Measurements from ENCODE around the gene HTR2B. TPM values are rescaled to one million over a fixed set of nuclear protein-coding genes. Genes with fewer than 3 reads are reported as not detected.

HTR2B gene
- total and polyA plus RNA-seq, 2 of the 13 experiments (the other 11 are each of a cell fraction or from before 2014, with no cell fraction given), result 0.08 TPM; not detected in 1

GRCh38 chr2:231132129-231132528 lies 7.3 kb upstream of the HTR2B start:
- ChIA-PET CTCF (ENCODE audit: low intra/inter-chr PET ratio, low total read pairs) (no interaction called here), POLR2A (no interaction called here)
- Histone ChIP-seq H3K4me1 (ENCODE audit: insufficient read depth, low read length) (peaks cover 12% of the 10 kb centered on the region), H3K4me2 (ENCODE audit: low read depth, low read length) (no peak overlapping the region), H3K79me2 (ENCODE audit: insufficient read depth, low read length) (no peaks in the 10 kb centered on the region), H4K20me1 (ENCODE audit: insufficient read depth, low read length) (no peaks in the 10 kb centered on the region; the same call in 1 of the 2 replicates), H3K27me3 (ENCODE audit: control insufficient read depth in 1 of 2, insufficient read depth in 2 of 2, low read length in 2 of 2) (no peaks in the 10 kb centered on the region), H3K4me3 (replicated peaks in 1 of 3; ENCODE audit: insufficient read depth in 1 of 3, low read depth in 2 of 3, low read length in 3 of 3) (no peak overlapping the region), H2AFZ (ENCODE audit: low read length) (no peak overlapping the region), H3K27ac (ENCODE audit: extremely low read length, insufficient read depth, low read length) (no peak overlapping the region), H3K9me3 (ENCODE audit: low read length) (no peaks in the 10 kb centered on the region), H3K9ac (ENCODE audit: insufficient read depth, low read depth, low read length) (no peak overlapping the region), H3K36me3 (replicated peaks in 1 of 2; ENCODE audit: control insufficient read depth in 1 of 2, insufficient read depth in 2 of 2, low read length in 2 of 2) (peaks cover 0 to 2% of the 10 kb centered on the region in 2 experiments; a peak in 1 of 5 replicates)
- 94% methylated on average over 1 of the region's 1 CpG for WGBS (ENCODE audit: low lambda C conversion rate)
- no peak for DNase-seq (ENCODE audit: low spot score)
- no peak for ATAC-seq
- no TSS peak for BruUV-seq (replicated peaks)
- intact Hi-C loops (cut with micrococcal nuclease; ENCODE audit: unreplicated experiment) (no loop called here), in situ Hi-C loops (cut with HindIII; ENCODE audit: extremely low pct_ligation_motif_present, low pct_unique_long_range_greater_than_20kb) (no loop called here)
- no peak for FAIRE-seq
- TF ChIP-seq IRF2 (CRISPR knock-in tag; IDR thresholded peaks at IDR 0.05) (no peak), MIER2 (CRISPR knock-in tag; IDR thresholded peaks at IDR 0.05) (no peak), MXD4 (CRISPR knock-in tag; IDR thresholded peaks at IDR 0.05) (no peak), CBX2 (IDR thresholded peaks at IDR 0.05; ENCODE audit: low read depth, low read length) (no peak), CBX2 (CRISPR knock-in tag; IDR thresholded peaks at IDR 0.05; ENCODE audit: low read depth) (no peak), ZNF616 (CRISPR knock-in tag; IDR thresholded peaks at IDR 0.05; ENCODE audit: low read depth) (no peak), ZNF276 (CRISPR knock-in tag; IDR thresholded peaks at IDR 0.05; ENCODE audit: low read depth) (no peak), ZBTB10 (CRISPR knock-in tag; IDR thresholded peaks at IDR 0.05; ENCODE audit: borderline replicate concordance) (no peak)
- TF ChIP-seq, protein P1, sequence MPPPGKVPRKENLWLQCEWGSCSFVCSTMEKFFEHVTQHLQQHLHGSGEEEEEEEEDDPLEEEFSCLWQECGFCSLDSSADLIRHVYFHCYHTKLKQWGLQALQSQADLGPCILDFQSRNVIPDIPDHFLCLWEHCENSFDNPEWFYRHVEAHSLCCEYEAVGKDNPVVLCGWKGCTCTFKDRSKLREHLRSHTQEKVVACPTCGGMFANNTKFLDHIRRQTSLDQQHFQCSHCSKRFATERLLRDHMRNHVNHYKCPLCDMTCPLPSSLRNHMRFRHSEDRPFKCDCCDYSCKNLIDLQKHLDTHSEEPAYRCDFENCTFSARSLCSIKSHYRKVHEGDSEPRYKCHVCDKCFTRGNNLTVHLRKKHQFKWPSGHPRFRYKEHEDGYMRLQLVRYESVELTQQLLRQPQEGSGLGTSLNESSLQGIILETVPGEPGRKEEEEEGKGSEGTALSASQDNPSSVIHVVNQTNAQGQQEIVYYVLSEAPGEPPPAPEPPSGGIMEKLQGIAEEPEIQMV (CRISPR knock-in tag; IDR thresholded peaks at IDR 0.05; ENCODE audit: low read depth), result no peak
- TF ChIP-seq, protein P2, sequence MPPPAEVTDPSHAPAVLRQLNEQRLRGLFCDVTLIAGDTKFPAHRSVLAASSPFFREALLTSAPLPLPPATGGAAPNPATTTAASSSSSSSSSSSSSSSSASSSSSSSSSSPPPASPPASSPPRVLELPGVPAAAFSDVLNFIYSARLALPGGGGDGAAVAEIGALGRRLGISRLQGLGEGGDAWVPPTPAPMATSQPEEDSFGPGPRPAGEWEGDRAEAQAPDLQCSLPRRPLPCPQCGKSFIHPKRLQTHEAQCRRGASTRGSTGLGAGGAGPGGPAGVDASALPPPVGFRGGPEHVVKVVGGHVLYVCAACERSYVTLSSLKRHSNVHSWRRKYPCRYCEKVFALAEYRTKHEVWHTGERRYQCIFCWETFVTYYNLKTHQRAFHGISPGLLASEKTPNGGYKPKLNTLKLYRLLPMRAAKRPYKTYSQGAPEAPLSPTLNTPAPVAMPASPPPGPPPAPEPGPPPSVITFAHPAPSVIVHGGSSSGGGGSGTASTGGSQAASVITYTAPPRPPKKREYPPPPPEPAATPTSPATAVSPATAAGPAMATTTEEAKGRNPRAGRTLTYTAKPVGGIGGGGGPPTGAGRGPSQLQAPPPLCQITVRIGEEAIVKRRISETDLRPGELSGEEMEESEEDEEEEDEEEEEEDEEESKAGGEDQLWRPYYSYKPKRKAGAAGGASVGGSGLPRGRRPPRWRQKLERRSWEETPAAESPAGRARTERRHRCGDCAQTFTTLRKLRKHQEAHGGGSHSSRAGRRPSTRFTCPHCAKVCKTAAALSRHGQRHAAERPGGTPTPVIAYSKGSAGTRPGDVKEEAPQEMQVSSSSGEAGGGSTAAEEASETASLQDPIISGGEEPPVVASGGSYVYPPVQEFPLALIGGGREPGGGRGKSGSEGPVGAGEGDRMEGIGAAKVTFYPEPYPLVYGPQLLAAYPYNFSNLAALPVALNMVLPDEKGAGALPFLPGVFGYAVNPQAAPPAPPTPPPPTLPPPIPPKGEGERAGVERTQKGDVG (CRISPR knock-in tag; IDR thresholded peaks at IDR 0.05; ENCODE audit: borderline replicate concordance), result no peak
- TF ChIP-seq, protein P3, sequence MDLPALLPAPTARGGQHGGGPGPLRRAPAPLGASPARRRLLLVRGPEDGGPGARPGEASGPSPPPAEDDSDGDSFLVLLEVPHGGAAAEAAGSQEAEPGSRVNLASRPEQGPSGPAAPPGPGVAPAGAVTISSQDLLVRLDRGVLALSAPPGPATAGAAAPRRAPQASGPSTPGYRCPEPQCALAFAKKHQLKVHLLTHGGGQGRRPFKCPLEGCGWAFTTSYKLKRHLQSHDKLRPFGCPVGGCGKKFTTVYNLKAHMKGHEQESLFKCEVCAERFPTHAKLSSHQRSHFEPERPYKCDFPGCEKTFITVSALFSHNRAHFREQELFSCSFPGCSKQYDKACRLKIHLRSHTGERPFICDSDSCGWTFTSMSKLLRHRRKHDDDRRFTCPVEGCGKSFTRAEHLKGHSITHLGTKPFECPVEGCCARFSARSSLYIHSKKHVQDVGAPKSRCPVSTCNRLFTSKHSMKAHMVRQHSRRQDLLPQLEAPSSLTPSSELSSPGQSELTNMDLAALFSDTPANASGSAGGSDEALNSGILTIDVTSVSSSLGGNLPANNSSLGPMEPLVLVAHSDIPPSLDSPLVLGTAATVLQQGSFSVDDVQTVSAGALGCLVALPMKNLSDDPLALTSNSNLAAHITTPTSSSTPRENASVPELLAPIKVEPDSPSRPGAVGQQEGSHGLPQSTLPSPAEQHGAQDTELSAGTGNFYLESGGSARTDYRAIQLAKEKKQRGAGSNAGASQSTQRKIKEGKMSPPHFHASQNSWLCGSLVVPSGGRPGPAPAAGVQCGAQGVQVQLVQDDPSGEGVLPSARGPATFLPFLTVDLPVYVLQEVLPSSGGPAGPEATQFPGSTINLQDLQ (CRISPR knock-in tag; IDR thresholded peaks at IDR 0.05), result no peak

All from HepG2 (cell line).